Mucosa of descending colon (tissue), 3 donors: ENCODE results near the gene NT5E. TPM values are rescaled to one million over a fixed set of nuclear protein-coding genes. Genes with fewer than 3 reads are reported as not detected.
A peak's percentile ranks its signal among the peaks of the same experiment; 100 is the strongest.

Experiments
- ATAC-seq: fragments of 200-7000 bp; cut with Tn5 transposase; one replicate; pipeline ENCODE4 v1.9.1; 2020; ENCODE audit warnings: mild to moderate bottlenecking, moderate library complexity
- DNase-seq, 3 donors: peaks; one replicate each; pipeline ENCODE4 v3.0.0-alpha.2; 2020
- H3K36me3 ChIP-seq: fragments of 200-600 bp; one replicate; pipeline ENCODE4 v1.8.0; 2021; ENCODE audit warnings: low read depth, mild to moderate bottlenecking
- H3K4me1 ChIP-seq: fragments of 200-600 bp; one replicate; pipeline ENCODE4 v1.8.0; 2021; ENCODE audit warnings: low read depth, mild to moderate bottlenecking
- H3K4me3 ChIP-seq: fragments of 200-600 bp; one replicate; pipeline ENCODE4 v1.8.0; 2021; ENCODE audit warnings: mild to moderate bottlenecking
- H3K9me3 ChIP-seq: fragments of 200-600 bp; one replicate; pipeline ENCODE4 v1.8.0; 2021; ENCODE audit warnings: mild to moderate bottlenecking
- intact Hi-C, 2 donors: fragments of 100-400 bp; cut with DNase I in 1 of 2; cut with micrococcal nuclease in 1 of 2; formaldehyde crosslinking; loops; one replicate each; pipeline versions ENCODE4 v1.11.0 to v1.11.1; 2022; cut with DNase I, micrococcal nuclease
- total RNA-seq, 3 donors: library from RNA; stranded (reverse); fragmentation: NEBNext Ultra II Directional in 2 of 3; extraction: Animal tissue kit (Norgen Biotek cat#: 25700) in 2 of 3; gene quantifications; one replicate each; pipeline versions ENCODE4 v1.2.1 to v1.2.4, GENCODE V29; 2021 to 2023
- TF ChIP-seq, protein P1 (sequence below): fragments of 200-600 bp; IDR thresholded peaks from one replicate; pipeline ENCODE4 v1.8.0; 2022; ENCODE audit warnings: antibody characterized with exemption, mild to moderate bottlenecking
- donor health status: DM: no; HTN: no; CAD: no; lungs with moderate emphysema.
- donor health status: DM: no; HTN: no; CAD: no.
- donor health status: DM: no; HTN: yes; CAD: no.

NT5E gene
- total RNA-seq, 3 donors from 2014 or later, result 29.0 to 75.8 (median 29.7) TPM

DNA sequence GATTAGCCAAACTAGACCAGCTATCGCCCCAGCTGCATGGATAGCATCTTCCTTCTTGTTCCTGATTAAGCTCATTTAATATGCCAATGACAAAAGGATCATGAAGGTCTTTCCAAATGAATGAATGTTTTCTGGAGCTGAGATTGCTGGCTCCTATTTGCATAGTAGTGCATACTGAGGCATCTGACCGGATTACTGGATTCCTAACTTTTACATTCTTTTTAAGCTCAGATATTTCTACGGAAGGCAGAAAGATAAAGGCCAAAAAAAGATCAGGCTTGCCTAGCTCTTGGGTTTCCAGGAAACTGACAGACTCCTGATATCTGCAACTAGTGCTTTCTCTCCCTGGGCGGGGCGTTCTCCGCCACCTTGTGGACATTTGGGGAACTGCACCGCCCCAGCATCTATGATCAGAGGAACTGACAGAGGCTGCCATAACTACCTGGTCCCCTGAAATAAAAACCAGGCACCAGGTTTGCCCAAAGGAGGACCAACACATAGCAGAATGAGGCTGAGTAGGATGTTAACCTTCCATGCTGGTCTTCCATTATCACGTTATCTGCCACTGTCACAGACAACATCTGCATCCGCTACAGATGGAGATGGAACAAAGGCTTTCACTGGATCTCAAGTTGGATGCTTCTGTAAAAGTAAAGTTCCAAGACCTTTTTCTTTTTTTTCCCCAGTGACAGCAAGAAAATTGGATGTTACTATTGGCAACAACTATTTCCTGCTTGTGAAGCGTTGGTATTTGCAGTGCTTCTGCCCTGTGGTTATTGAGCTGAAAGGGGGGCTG, 33.2 kb downstream of the NT5E start:
- peak; percentile 98 for ATAC-seq
- no peaks in the 10 kb centered on the region for H3K9me3 ChIP-seq
- no peaks in the 10 kb centered on the region for H3K36me3 ChIP-seq
- DNase-seq, result peak; percentile 72 to 92 (median 90)
- intact Hi-C loops, result loop anchor here (2.0 to 5.0 kb wide), 2 partner anchors 126 to 128 kb away; no protein-coding TSS in a partner anchor
- no peak overlapping the region for H3K4me3 ChIP-seq
- H3K4me1 ChIP-seq, result no peaks in the 10 kb centered on the region
- TF ChIP-seq, protein P1, sequence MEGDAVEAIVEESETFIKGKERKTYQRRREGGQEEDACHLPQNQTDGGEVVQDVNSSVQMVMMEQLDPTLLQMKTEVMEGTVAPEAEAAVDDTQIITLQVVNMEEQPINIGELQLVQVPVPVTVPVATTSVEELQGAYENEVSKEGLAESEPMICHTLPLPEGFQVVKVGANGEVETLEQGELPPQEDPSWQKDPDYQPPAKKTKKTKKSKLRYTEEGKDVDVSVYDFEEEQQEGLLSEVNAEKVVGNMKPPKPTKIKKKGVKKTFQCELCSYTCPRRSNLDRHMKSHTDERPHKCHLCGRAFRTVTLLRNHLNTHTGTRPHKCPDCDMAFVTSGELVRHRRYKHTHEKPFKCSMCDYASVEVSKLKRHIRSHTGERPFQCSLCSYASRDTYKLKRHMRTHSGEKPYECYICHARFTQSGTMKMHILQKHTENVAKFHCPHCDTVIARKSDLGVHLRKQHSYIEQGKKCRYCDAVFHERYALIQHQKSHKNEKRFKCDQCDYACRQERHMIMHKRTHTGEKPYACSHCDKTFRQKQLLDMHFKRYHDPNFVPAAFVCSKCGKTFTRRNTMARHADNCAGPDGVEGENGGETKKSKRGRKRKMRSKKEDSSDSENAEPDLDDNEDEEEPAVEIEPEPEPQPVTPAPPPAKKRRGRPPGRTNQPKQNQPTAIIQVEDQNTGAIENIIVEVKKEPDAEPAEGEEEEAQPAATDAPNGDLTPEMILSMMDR, result peak; percentile 99

DNA sequence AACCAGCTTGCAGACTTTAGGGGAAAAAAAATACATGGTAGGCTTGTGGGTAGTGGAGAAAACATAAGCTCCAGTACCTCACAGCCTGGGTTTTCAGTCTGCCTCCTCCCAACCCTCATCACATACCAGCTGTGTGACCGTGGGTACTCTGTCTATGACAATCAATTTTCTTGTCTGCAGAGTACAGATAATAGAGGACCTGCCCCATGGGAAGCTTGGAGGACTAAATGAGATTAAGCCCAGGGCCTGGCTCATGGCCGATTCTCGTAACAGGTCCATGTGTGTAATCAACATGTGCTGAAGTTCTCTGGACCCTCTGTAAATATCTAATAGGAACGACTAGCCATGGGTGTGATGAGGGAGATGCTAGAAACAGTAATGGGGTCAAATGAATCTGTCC, 34.0 kb downstream of the NT5E start:
- intact Hi-C loops, result loop anchor here (2.0 to 5.0 kb wide), 2 partner anchors 127 to 129 kb away; no protein-coding TSS in a partner anchor
- TF ChIP-seq, protein P1, result no peak
- no peaks in the 10 kb centered on the region for H3K36me3 ChIP-seq
- no peaks in the 10 kb centered on the region for H3K4me1 ChIP-seq
- no peak for DNase-seq
- no peaks in the 10 kb centered on the region for H3K9me3 ChIP-seq
- no peak overlapping the region for H3K4me3 ChIP-seq
- ATAC-seq, result no peak

DNA sequence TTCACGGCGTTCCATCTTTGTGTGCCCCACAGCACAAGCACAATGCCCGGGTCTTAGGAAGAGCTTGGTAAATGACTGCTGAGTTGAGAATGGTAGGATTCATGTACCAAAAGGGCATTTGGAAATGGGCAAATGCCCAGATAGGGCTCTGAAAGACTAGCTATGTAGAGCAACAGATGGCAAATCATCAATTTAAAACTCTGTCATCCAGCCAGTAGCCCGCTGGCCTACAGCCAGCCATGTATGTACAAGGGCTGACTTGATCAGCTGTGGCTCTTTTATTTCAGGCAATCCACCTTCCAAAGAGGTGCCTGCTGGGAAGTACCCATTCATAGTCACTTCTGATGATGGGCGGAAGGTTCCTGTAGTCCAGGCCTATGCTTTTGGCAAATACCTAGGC, 35.1 kb downstream of the NT5E start:
- Histone ChIP-seq H3K9me3 (no peaks in the 10 kb centered on the region), H3K36me3 (no peaks in the 10 kb centered on the region), H3K4me1 (no peaks in the 10 kb centered on the region), H3K4me3 (no peak overlapping the region)
- intact Hi-C loops, result loop anchor here in 1 of 2 donors (5.0 kb wide), 1 partner anchor 128 kb away; no protein-coding TSS in a partner anchor
- ATAC-seq (no peak), DNase-seq (no peak)
- TF ChIP-seq, protein P1, result no peak

DNA sequence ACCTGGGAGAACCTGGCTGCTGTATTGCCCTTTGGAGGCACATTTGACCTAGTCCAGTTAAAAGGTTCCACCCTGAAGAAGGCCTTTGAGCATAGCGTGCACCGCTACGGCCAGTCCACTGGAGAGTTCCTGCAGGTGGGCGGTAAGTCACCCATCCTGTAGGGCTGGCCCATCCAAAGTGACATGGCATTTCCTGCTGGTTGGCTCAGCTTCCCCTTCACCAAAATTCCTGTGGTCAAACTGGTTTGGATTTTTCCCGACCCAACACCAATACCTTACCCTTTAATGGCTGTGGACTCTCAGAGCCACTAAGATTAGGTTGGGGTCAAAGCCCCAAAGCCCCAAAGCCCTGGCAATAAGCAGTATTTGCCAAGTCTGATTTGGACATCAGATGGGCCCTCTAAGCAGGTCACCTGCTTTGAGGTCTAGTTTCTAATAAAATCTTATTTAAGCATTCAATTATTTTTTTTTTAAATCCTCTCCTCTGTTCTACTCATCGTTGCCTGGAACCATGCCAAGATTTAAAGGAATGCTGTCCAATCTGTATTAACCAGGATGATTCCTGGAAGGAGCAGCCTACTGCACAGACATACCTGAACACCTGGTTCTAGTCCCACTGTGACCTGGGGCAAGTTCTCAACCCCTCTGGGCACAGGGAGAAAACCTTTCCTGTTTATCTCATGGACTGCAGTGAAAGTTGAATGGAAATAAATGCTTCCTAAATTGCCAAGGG, 40.8 kb downstream of the NT5E start:
- Histone ChIP-seq H3K4me1 (no peaks in the 10 kb centered on the region), H3K4me3 (no peak overlapping the region), H3K36me3 (no peaks in the 10 kb centered on the region), H3K9me3 (no peaks in the 10 kb centered on the region)
- DNase-seq (no peak), ATAC-seq (no peak)
- TF ChIP-seq, protein P1, result no peak
- intact Hi-C loops, result no loop called here

DNA sequence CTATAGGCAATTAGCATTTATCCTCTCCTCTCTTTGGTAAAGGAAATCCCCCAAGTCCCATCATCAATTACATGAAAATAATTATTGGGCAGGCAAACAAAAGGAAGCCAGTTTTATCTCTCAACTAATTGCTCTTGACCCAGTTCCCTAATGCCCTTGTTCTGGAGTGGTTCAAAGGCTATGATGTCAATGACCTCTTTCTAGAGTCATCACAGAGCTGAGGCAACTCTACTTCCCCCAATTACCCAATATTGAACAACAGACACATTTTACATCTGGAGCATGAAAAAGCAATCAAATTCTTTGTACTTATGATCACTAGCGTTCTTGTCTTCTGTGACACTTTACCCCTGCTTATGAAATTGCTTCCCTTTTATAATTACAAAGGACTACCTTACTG, 43.5 kb downstream of the NT5E start:
- no peak overlapping the region for H3K4me3 ChIP-seq
- ATAC-seq (no peak), DNase-seq (no peak)
- no peaks in the 10 kb centered on the region for H3K4me1 ChIP-seq
- intact Hi-C loops, result no loop called here
- TF ChIP-seq, protein P1, result no peak
- H3K36me3 ChIP-seq, result no peaks in the 10 kb centered on the region
- H3K9me3 ChIP-seq, result peaks cover 7% of the 10 kb centered on the region
